ENCODE data around the gene SPATA1. TPM values are rescaled to one million over a fixed set of nuclear protein-coding genes. Genes with fewer than 3 reads are reported as not detected.

SPATA1 gene
- polyA plus RNA-seq, 1 of the 3 experiments (the other 2 are of a cell fraction) = 1.2 TPM

DNA sequence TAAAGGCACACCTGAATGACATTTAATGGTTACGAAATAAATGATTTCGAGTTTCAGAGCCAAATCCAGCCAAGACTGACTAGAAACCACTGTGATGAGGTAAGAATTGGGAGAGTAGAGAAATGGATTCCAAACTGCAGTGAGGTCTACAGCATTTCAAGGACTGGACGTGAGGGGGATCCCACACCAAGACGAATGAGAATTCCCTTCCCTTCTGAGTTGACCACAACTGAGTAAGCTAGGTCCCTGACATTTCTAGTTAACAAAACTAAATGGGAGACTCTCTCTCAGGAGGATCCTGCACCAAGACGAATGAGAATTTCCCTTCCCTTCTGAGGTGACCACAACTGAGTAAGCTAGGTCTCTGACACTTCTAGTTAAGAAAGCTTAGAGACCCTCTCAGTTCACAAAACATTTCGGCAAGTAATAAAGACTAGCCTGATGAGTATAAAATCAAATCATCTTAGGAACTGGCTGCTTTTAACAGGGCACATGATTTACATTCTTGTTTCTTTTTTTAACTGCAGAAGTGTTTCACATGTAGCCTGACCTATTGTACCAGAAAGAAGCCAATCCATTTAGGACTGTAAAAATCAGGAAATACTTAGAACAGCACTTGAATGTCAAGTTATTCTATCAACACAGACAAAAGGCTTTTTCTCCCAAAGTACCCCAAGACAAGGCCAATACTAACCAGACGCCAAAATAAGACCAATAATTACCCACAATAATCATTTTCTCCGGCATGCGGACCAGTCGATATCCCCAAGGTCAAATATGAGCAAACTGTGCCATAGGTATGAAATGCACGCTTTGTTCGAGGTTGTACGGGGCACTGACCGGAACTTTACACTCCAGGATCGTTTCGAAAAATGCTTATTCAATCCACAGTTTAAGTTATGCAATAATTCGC is 1.4 kb upstream of the SPATA1 start:
- CTCF ChIA-PET = interaction anchor here (0.7 to 4.2 kb wide), 8 partner anchors 24 to 440 kb away, joined by 3 to 28 read pairs (median 3); no protein-coding TSS in a partner anchor
- POLR2A ChIA-PET = interaction anchor here (0.7 to 1.9 kb wide), 5 partner anchors 25 to 341 kb away, joined by 3 to 12 read pairs (median 4); partner anchors contain the start of gene CTBS
- H3K9me2 ChIP-seq = no peaks in the 10 kb centered on the region
- 0 out of 2 replicates have a peak, but pooled peaks cover 8% of the 10 kb centered on the region for H3K9me3 ChIP-seq
- peak overlapping the region; percentile 94 to 99 for H3K27ac ChIP-seq (ENCODE audit: low read depth in 2 of 2, low read length in 1 of 2)
- TF ChIP-seq MXI1 (IDR thresholded peaks at IDR 0.05; ENCODE audit: low read depth, low read length) = peak; percentile 19; the same call in 1 of the 2 replicates
- TF ChIP-seq RCOR1 (IDR thresholded peaks at IDR 0.05; ENCODE audit: low read length) = no peak
- TF ChIP-seq, protein P1, sequence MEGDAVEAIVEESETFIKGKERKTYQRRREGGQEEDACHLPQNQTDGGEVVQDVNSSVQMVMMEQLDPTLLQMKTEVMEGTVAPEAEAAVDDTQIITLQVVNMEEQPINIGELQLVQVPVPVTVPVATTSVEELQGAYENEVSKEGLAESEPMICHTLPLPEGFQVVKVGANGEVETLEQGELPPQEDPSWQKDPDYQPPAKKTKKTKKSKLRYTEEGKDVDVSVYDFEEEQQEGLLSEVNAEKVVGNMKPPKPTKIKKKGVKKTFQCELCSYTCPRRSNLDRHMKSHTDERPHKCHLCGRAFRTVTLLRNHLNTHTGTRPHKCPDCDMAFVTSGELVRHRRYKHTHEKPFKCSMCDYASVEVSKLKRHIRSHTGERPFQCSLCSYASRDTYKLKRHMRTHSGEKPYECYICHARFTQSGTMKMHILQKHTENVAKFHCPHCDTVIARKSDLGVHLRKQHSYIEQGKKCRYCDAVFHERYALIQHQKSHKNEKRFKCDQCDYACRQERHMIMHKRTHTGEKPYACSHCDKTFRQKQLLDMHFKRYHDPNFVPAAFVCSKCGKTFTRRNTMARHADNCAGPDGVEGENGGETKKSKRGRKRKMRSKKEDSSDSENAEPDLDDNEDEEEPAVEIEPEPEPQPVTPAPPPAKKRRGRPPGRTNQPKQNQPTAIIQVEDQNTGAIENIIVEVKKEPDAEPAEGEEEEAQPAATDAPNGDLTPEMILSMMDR (IDR thresholded peaks at IDR 0.05) = peak; percentile 29; the same call in 1 of the 2 replicates
- no peak for TF ChIP-seq NRF1 (IDR thresholded peaks at IDR 0.05; ENCODE audit: low read depth, low read length)
- TF ChIP-seq, protein P2, sequence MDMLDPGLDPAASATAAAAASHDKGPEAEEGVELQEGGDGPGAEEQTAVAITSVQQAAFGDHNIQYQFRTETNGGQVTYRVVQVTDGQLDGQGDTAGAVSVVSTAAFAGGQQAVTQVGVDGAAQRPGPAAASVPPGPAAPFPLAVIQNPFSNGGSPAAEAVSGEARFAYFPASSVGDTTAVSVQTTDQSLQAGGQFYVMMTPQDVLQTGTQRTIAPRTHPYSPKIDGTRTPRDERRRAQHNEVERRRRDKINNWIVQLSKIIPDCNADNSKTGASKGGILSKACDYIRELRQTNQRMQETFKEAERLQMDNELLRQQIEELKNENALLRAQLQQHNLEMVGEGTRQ (IDR thresholded peaks at IDR 0.05; ENCODE audit: borderline replicate concordance, low read depth, low read length) = no peak
- TF ChIP-seq RFX5 (IDR thresholded peaks at IDR 0.05; ENCODE audit: low read length) = no peak
- no peak for TF ChIP-seq RAD21 (IDR thresholded peaks at IDR 0.05; ENCODE audit: low read length)
- TF ChIP-seq GATA2 (CRISPR knock-in tag; IDR thresholded peaks at IDR 0.05) = no peak
- 0 out of 2 replicates have a peak, but pooled peaks have one; percentile 42 for TF ChIP-seq SIN3A (IDR thresholded peaks at IDR 0.05; ENCODE audit: borderline replicate concordance, low read depth, low read length)
- DNase-seq = peak; percentile 23
- peak overlapping the region; percentile 71 to 81 for H3K4me3 ChIP-seq (ENCODE audit: low read depth in 2 of 2, low read length in 1 of 2)
- 7% methylated on average over 17 of the region's 17 CpGs for WGBS (ENCODE audit: low lambda C conversion rate)
- H3K36me3 ChIP-seq (replicated peaks in 1 of 2; ENCODE audit: control insufficient read depth in 1 of 2, insufficient read depth in 2 of 2, low read length in 1 of 2) = peaks cover 16 to 29% of the 10 kb centered on the region in 2 experiments
- peaks cover 73% of the 10 kb centered on the region for H3K79me2 ChIP-seq (ENCODE audit: insufficient read depth)
- H3F3A ChIP-seq (replicated peaks; ENCODE audit: insufficient read depth) = peaks cover 3% of the 10 kb centered on the region
- peak overlapping the region; percentile 93 for H3K9ac ChIP-seq
- H3K4me1 ChIP-seq (ENCODE audit: control insufficient read depth in 1 of 2, insufficient read depth in 2 of 2, low read depth in 1 of 2, low read length in 1 of 2) = peaks cover 8 to 21% of the 10 kb centered on the region in 2 experiments; a peak in 3 of 4 replicates
- peak overlapping the region; percentile 86 for H3K4me2 ChIP-seq
- peaks cover 51% of the 10 kb centered on the region for H4K20me1 ChIP-seq (ENCODE audit: insufficient read depth)
- H3K27me3 ChIP-seq (ENCODE audit: insufficient read depth) = no peaks in the 10 kb centered on the region
- H2AFZ ChIP-seq (ENCODE audit: low read depth) = no peak overlapping the region

DNA sequence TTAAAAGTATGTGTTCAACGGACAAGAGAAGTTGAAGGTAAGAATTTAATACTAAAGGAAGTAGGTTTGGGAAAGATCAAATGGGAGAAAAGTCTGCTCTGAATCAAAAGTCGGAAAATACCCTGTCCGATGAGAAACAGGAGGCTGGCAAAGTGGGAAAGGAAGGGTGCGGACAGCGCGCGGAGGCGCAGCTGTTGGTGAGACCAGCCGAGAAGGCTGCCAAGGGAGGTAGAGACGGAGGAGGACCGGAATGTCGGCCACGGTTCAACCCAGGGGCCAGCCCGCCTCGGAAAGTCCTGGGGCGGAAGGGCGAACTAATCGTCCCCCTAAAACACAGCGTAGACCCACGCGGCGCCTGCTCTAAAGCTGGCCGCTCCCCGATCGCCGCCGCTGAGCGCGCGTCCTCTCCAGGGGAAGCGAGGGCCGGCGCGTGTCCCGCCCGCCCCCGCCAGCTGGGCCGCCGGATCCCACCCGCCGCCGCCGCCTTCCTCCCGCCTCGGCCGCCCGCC is 639 bp upstream of the SPATA1 start:
- 0 out of 2 replicates have a peak, but pooled peaks cover 8% of the 10 kb centered on the region for H3K9me3 ChIP-seq
- WGBS (ENCODE audit: low lambda C conversion rate) = 4% methylated on average over 16 of the region's 47 CpGs
- peak; percentile 87 for DNase-seq

More for the DNA sequence above, 639 bp upstream of the SPATA1 start:
- POLR2A ChIA-PET = interaction anchor here (0.7 to 1.9 kb wide), 9 partner anchors 25 to 341 kb away, joined by 3 to 12 read pairs (median 4); partner anchors contain the start of gene CTBS
- CTCF ChIA-PET = interaction anchor here (1.1 to 4.2 kb wide), 3 partner anchors 54 to 248 kb away, joined by 3 to 28 read pairs (median 3); no protein-coding TSS in a partner anchor
- Histone ChIP-seq H2AFZ (ENCODE audit: low read depth) (no peak overlapping the region; the same call in 1 of the 2 replicates), H3K4me2 (peak overlapping the region; percentile 86), H3K79me2 (ENCODE audit: insufficient read depth) (peaks cover 66% of the 10 kb centered on the region), H3K9me2 (no peaks in the 10 kb centered on the region), H3K36me3 (replicated peaks in 1 of 2; ENCODE audit: control insufficient read depth in 1 of 2, insufficient read depth in 2 of 2, low read length in 1 of 2) (peaks cover 9 to 22% of the 10 kb centered on the region in 2 experiments), H3K4me3 (ENCODE audit: low read depth in 2 of 2, low read length in 1 of 2) (peak overlapping the region; percentile 71 to 81), H3K27ac (ENCODE audit: low read depth in 2 of 2, low read length in 1 of 2) (peak overlapping the region; percentile 94 to 99), H3K9ac (peak overlapping the region; percentile 93), H4K20me1 (ENCODE audit: insufficient read depth) (peaks cover 45% of the 10 kb centered on the region), H3F3A (replicated peaks; ENCODE audit: insufficient read depth) (peaks cover 4% of the 10 kb centered on the region), H3K4me1 (ENCODE audit: control insufficient read depth in 1 of 2, insufficient read depth in 2 of 2, low read depth in 1 of 2, low read length in 1 of 2) (peaks cover 8 to 21% of the 10 kb centered on the region in 2 experiments; a peak in 3 of 4 replicates), H3K27me3 (ENCODE audit: insufficient read depth) (no peaks in the 10 kb centered on the region)
- TF ChIP-seq, protein P3, sequence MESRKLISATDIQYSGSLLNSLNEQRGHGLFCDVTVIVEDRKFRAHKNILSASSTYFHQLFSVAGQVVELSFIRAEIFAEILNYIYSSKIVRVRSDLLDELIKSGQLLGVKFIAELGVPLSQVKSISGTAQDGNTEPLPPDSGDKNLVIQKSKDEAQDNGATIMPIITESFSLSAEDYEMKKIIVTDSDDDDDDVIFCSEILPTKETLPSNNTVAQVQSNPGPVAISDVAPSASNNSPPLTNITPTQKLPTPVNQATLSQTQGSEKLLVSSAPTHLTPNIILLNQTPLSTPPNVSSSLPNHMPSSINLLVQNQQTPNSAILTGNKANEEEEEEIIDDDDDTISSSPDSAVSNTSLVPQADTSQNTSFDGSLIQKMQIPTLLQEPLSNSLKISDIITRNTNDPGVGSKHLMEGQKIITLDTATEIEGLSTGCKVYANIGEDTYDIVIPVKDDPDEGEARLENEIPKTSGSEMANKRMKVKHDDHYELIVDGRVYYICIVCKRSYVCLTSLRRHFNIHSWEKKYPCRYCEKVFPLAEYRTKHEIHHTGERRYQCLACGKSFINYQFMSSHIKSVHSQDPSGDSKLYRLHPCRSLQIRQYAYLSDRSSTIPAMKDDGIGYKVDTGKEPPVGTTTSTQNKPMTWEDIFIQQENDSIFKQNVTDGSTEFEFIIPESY (IDR thresholded peaks at IDR 0.05; ENCODE audit: borderline replicate concordance, low read depth) = no peak
- TF ChIP-seq SIN3A (IDR thresholded peaks at IDR 0.05; ENCODE audit: borderline replicate concordance, low read depth, low read length) = 0 out of 2 replicates have a peak, but pooled peaks have one; percentile 9
- TF ChIP-seq, protein P4, sequence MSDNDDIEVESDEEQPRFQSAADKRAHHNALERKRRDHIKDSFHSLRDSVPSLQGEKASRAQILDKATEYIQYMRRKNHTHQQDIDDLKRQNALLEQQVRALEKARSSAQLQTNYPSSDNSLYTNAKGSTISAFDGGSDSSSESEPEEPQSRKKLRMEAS (IDR thresholded peaks at IDR 0.05; ENCODE audit: low read depth) = 0 out of 2 replicates have a peak, but pooled peaks have one; percentile 30
- TF ChIP-seq, protein P5, sequence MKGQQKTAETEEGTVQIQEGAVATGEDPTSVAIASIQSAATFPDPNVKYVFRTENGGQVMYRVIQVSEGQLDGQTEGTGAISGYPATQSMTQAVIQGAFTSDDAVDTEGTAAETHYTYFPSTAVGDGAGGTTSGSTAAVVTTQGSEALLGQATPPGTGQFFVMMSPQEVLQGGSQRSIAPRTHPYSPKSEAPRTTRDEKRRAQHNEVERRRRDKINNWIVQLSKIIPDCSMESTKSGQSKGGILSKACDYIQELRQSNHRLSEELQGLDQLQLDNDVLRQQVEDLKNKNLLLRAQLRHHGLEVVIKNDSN (IDR thresholded peaks at IDR 0.05; ENCODE audit: borderline replicate concordance, low read depth) = peak; percentile 7; the same call in 1 of the 2 replicates
- TF ChIP-seq GATA2 (CRISPR knock-in tag; IDR thresholded peaks at IDR 0.05) = no peak
- TF ChIP-seq RXRA (IDR thresholded peaks at IDR 0.05; ENCODE audit: borderline replicate concordance, low read depth) = no peak
- TF ChIP-seq TCF12 (IDR thresholded peaks at IDR 0.05) = 0 out of 2 replicates have a peak, but pooled peaks have one; percentile 4
